22Rv1 (cell line): ENCODE measurements around the gene CRYBG1.
"Not testable (repeated sequence)": the region's sequence is repeated elsewhere in the genome, so short reads cannot be mapped to it uniquely, and the experiment has no call there.

Experiments
- H3K27ac ChIP-seq: fragments of 450-650 bp; 2 replicates; pipeline ENCODE4 v1.5.1; 2017
- ZFX ChIP-seq: fragments of 450-650 bp; IDR thresholded peaks from 2 replicates; pipeline ENCODE4 v1.6.1; 2017; ENCODE audit warnings: antibody characterized with exemption, borderline replicate concordance
- TF ChIP-seq, protein P1 (sequence below): fragments of 450-650 bp; IDR thresholded peaks from 2 replicates; pipeline ENCODE4 v1.5.1; 2017; ENCODE audit warnings: mild to moderate bottlenecking

CRYBG1 gene

DNA sequence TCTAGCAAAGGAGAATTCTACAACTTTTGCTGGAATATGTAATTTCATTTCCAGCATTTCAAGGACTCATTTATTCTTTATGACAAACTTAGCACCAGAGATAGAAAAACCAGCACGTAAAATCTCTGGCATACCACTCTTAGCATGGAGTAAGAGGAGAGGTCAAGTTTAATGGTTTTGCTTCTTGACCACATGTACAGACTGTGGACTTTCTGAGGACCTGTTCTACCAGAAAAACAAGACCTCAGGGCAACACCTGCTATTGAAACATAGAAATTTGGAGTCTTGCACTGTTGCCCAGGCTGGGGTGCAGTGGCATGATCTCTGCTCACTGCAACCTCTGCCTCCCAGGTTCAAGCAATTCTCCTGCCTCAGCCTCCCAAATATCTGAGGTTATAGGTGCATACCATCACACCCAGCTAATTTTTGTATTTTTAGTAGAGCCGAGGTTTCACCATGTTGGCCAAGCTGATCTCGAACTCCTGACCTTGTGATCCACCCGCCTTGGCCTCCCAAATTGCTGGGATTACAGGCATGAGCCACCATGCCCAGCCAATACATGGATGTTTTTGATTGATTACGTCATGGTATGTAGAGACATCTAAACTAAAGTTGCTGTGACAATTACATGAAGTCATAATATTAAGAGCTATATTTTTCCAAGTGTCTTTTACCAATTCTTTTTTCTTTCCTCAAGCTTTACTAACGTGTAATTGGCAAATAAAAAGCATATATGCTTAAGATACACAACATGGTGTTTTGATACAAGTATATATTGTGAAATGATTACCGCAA lies 36.1 kb downstream of the CRYBG1 start:
- TF ChIP-seq, protein P1, sequence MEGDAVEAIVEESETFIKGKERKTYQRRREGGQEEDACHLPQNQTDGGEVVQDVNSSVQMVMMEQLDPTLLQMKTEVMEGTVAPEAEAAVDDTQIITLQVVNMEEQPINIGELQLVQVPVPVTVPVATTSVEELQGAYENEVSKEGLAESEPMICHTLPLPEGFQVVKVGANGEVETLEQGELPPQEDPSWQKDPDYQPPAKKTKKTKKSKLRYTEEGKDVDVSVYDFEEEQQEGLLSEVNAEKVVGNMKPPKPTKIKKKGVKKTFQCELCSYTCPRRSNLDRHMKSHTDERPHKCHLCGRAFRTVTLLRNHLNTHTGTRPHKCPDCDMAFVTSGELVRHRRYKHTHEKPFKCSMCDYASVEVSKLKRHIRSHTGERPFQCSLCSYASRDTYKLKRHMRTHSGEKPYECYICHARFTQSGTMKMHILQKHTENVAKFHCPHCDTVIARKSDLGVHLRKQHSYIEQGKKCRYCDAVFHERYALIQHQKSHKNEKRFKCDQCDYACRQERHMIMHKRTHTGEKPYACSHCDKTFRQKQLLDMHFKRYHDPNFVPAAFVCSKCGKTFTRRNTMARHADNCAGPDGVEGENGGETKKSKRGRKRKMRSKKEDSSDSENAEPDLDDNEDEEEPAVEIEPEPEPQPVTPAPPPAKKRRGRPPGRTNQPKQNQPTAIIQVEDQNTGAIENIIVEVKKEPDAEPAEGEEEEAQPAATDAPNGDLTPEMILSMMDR = no peak
- TF ChIP-seq ZFX = no peak
- no peak overlapping the region for H3K27ac ChIP-seq

DNA sequence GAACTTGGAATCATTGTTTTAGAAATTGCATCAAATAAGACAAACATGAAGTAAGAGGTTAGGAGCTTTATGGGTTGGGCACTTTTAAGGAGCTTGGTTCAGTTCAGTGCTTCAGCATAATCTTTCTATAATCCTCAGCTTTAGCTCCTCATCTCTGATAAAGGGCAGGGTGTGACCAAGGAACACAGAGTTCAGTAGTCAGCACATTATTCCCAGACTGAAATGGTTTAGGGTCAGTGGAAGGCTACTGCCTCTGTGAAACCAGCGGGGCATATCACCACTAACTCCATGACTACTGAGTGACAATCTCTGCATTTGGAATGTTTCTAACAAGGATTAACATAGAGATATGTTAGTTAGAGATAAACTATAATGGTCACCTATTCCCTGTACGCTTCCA lies 36.9 kb downstream of the CRYBG1 start:
- H3K27ac ChIP-seq = no peak overlapping the region
- no peak for TF ChIP-seq ZFX
- TF ChIP-seq, protein P1 = no peak

DNA sequence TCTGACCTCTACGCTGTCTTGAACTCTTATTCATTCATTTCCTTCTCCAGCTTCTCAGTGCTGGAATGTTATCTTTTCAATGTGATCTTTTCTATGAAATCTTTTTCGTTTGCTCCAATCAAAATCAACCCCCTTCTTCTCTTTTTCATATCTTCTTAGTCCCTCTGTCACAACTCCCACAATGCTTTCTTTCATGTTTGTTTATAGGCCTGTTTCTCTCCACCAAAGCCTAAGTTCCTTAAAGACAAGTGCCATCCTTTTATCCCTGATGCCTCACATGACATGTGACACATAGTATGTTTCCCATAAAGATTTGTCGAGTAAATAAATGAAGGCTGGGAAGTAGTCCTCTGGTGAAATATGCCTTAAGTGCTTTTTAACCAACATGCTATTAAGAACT lies 38.1 kb downstream of the CRYBG1 start:
- TF ChIP-seq, protein P1 = no peak
- TF ChIP-seq ZFX = no peak
- no peak overlapping the region for H3K27ac ChIP-seq

DNA sequence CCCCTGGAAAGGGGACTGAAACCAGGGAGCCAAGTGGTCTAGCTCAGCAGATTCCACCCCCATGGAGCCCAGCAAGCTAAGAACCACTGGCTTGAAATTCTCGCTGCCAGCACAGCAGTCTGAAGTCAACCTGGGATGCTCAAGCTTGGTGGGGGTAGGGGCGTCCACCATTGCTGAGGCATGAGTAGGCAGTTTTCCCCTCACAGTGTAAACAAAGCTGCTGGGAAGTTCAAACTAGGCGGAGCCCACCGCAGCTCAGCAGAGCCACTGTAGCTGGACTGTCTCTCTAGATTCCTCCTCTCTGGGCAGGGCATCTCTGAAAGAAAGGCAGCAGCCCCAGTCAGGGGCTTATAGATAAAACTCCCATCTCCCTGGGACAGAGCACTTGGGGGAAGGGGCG lies 44.5 kb downstream of the CRYBG1 start:
- H3K27ac ChIP-seq = not testable (repeated sequence)

DNA sequence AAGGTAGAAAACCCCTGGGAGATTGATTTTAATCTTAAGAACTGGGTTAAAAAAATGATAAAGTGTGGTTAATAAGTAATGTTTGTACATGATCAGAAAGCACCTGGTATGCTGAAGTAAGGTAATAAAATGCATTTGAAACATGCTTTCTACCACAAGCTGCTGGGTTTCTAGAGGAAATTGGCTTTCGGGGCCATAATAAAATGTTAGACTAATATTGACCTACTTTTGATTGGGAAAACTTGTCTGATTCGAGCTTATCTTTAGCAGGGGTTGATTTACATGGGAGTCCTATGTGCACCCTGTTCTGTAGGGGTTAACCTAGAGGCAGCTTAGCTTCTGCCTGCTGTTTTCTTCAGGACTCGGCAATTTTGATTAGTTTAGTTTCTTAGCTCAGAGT lies 50.5 kb downstream of the CRYBG1 start:
- TF ChIP-seq, protein P1 = no peak
- TF ChIP-seq ZFX = no peak
- H3K27ac ChIP-seq = no peak overlapping the region

DNA sequence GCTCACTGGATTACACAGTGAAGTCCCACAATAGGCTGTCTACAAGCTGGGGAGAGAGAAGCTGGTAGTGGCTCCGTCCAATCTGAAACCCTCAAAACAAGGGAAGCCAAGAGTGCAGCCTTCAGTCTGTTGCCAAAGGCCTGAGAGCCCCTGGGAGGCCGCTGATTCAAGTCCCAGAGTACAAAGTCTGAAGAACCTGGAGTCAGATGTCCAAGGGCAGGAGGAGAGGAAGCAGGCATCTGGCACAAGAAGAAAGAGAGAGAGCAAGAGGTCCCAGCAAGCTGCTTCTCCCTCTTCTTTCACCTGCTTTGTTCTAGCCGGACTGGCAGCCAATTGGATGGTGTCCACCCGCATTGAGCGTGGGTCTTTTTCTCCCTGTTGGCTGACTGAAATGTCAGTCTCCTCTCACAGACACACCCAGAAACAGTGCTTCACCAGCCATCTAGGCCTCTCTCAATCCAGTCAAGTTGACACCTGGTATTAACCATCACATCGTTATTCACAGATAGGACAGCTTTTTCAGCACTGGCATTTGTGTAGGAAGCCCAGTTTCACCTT lies 51.2 kb downstream of the CRYBG1 start:
- no peak overlapping the region for H3K27ac ChIP-seq
- TF ChIP-seq, protein P1 = no peak
- TF ChIP-seq ZFX = no peak

DNA sequence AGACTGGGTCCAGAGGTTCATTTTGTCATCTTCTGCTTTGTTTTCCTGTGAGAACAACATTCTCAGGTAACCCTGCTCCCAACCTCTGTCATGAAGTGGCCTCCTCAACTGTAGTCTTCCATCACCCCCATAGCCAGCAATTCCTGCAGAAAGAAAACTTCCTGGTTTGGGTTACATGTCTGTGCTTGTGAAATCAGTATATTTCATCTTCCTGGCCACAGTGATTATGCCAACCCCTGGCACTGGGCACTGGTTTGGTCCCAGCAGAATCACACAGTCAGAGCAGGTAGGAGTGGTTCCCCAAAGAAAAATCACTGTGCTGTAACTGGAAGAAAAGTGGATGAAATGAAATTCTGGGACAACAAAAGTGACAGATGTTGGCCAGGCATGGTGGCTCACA lies 52.5 kb downstream of the CRYBG1 start:
- TF ChIP-seq, protein P1 = no peak
- TF ChIP-seq ZFX = no peak
- no peak overlapping the region for H3K27ac ChIP-seq

DNA sequence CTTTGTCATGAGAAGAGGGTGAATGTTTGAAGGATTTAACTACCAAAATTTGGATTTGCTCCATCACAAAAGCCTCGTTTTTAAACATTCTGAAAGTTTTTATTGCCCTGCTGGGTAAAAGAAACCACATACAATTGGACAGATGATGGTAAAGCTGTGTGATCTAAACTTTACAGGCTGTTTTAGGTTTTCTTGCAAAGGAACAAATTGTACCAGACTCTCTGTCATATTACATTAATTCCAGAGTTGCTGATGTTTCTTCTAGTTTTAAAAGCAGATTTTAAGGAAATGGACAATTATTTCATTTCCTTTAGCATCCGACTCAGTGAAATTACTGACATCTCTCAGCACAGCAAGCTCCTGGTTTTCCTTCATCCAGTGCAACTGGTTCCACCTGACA lies 53.2 kb downstream of the CRYBG1 start:
- no peak for TF ChIP-seq ZFX
- TF ChIP-seq, protein P1 = no peak
- H3K27ac ChIP-seq = no peak overlapping the region
